Loucy (cell line): ENCODE measurements around the gene SMIM44.

Experiments
- H2AFZ ChIP-seq: fragments of 200-600 bp; sonication (generic); 2 replicates; pipeline ENCODE4 v1.6.0; 2016; ENCODE audit warnings: antibody characterized with exemption, mild to moderate bottlenecking, low read length, moderate library complexity
- H3F3A ChIP-seq: fragments of 200-600 bp; 2 replicates; pipeline ENCODE4 v1.6.0; 2016; ENCODE audit warnings: antibody characterized with exemption, low read depth, mild to moderate bottlenecking
- H3K27me3 ChIP-seq: fragments of 200-600 bp; sonication (generic); 2 replicates; pipeline ENCODE4 v1.6.1; 2014; ENCODE audit warnings: low read length, mild to moderate bottlenecking; ENCODE audit not compliant: insufficient read depth, poor library complexity, severe bottlenecking
- H3K36me3 ChIP-seq: fragments of 200-600 bp; sonication (generic); 2 replicates; pipeline ENCODE4 v1.6.1; 2016; ENCODE audit warnings: low read length; ENCODE audit not compliant: insufficient read depth
- H3K4me1 ChIP-seq: fragments of 200-600 bp; sonication (generic); 2 replicates; pipeline ENCODE4 v1.5.1; 2014; ENCODE audit warnings: low read length, mild to moderate bottlenecking; ENCODE audit not compliant: insufficient read depth, poor library complexity, severe bottlenecking
- H3K4me2 ChIP-seq: fragments of 200-600 bp; sonication (generic); 2 replicates; pipeline ENCODE4 v1.6.0; 2014; ENCODE audit warnings: antibody characterized with exemption, low read length, low read depth, mild to moderate bottlenecking; ENCODE audit not compliant: poor library complexity, severe bottlenecking
- H3K4me3 ChIP-seq: fragments of 200-600 bp; sonication (generic); 2 replicates; pipeline ENCODE4 v1.5.1; 2014; ENCODE audit warnings: low read length, mild to moderate bottlenecking, mixed read lengths; ENCODE audit not compliant: poor library complexity, severe bottlenecking
- H3K79me2 ChIP-seq: fragments of 200-600 bp; sonication (generic); 2 replicates; pipeline ENCODE4 v1.6.1; 2014; ENCODE audit warnings: low read length; ENCODE audit not compliant: insufficient read depth
- H3K9ac ChIP-seq: fragments of 200-600 bp; sonication (generic); 2 replicates; pipeline ENCODE4 v1.6.0; 2014; ENCODE audit warnings: mild to moderate bottlenecking, low read depth, low read length, moderate library complexity; ENCODE audit not compliant: poor library complexity, severe bottlenecking
- H3K9me2 ChIP-seq: fragments of 200-600 bp; sonication (generic); replicated peaks from 2 replicates; pipeline ENCODE4 v1.6.1; 2016; ENCODE audit warnings: low read depth, low read length, mixed read lengths
- H3K9me3 ChIP-seq: fragments of 200-600 bp; sonication (generic); 2 replicates; pipeline ENCODE4 v1.6.1; 2014; ENCODE audit warnings: mild to moderate bottlenecking, antibody characterized with exemption, low read length, low read depth; ENCODE audit not compliant: insufficient read depth
- H4K20me1 ChIP-seq: fragments of 200-600 bp; sonication (generic); 2 replicates; pipeline ENCODE4 v1.6.0; 2014; ENCODE audit warnings: antibody characterized with exemption, low read length, mild to moderate bottlenecking; ENCODE audit not compliant: insufficient read depth, poor library complexity, severe bottlenecking
- CTCF ChIP-seq: fragments of 200-600 bp; sonication (generic); conservative IDR thresholded peaks from 2 replicates; pipeline ENCODE4 v1.5.1; 2014; ENCODE audit warnings: mild to moderate bottlenecking, antibody characterized with exemption, low read length
- EZH2phosphoT487 ChIP-seq: fragments of 200-600 bp; IDR thresholded peaks from 2 replicates; pipeline ENCODE4 v1.6.1; 2018; ENCODE audit warnings: antibody characterized with exemption, mild to moderate bottlenecking, moderate library complexity, borderline replicate concordance

SMIM44 gene

GRCh38 chr19:3506384-3507340, 23.4 kb upstream of the SMIM44 start:
- Histone ChIP-seq H3K27me3 (no peaks in the 10 kb centered on the region), H3K79me2 (peaks cover 55% of the 10 kb centered on the region), H3K4me1 (peaks cover 44% of the 10 kb centered on the region), H4K20me1 (peaks cover 50% of the 10 kb centered on the region), H3K9me3 (no peaks in the 10 kb centered on the region), H3K9ac (peak overlapping the region; percentile 94), H3K36me3 (no peaks in the 10 kb centered on the region), H3K4me3 (peak overlapping the region; percentile 99), H2AFZ (peak overlapping the region; percentile 68; the same call in 1 of the 2 replicates), H3K9me2 (no peaks in the 10 kb centered on the region), H3K4me2 (peak overlapping the region; percentile 100), H3F3A (no peaks in the 10 kb centered on the region)
- no peak for TF ChIP-seq CTCF
- TF ChIP-seq EZH2phosphoT487 = no peak

GRCh38 chr19:3505598-3506383, 22.6 kb upstream of the SMIM44 start, which contains the start of gene FZR1:
TSS of gene FZR1 (plus strand) at chr19:3506311. CDS start at chr19:3522990, 16,679 bp downstream.
- Histone ChIP-seq H3K9ac (peak within 1 kb of the TSS; percentile 94), H3K9me2 (no peaks in the 10 kb centered on the region), H3K4me1 (peaks cover 43% of the 10 kb centered on the region), H3K4me3 (peak within 1 kb of the TSS; percentile 99), H2AFZ (peak within 1 kb of the TSS; percentile 73), H3K9me3 (no peaks in the 10 kb centered on the region), H3K36me3 (no peaks in the 10 kb centered on the region), H3F3A (no peaks in the 10 kb centered on the region), H3K79me2 (peaks cover 47% of the 10 kb centered on the region), H3K27me3 (no peaks in the 10 kb centered on the region), H4K20me1 (peaks cover 41% of the 10 kb centered on the region), H3K4me2 (peak within 1 kb of the TSS; percentile 100)
- TF ChIP-seq EZH2phosphoT487 (no peak), CTCF (no peak)

GRCh38 chr19:3504735-3505134, 21.5 kb upstream of the SMIM44 start:
- Histone ChIP-seq H3K4me2 (peak overlapping the region; percentile 84), H3K36me3 (no peaks in the 10 kb centered on the region), H3K27me3 (no peaks in the 10 kb centered on the region), H3F3A (no peaks in the 10 kb centered on the region), H3K9me2 (no peaks in the 10 kb centered on the region), H4K20me1 (peaks cover 31% of the 10 kb centered on the region), H3K4me3 (no peak overlapping the region), H3K9me3 (no peaks in the 10 kb centered on the region), H3K9ac (peak overlapping the region; percentile 87), H3K79me2 (peaks cover 43% of the 10 kb centered on the region), H2AFZ (no peak overlapping the region), H3K4me1 (peaks cover 39% of the 10 kb centered on the region)
- TF ChIP-seq CTCF = no peak
- no peak for TF ChIP-seq EZH2phosphoT487
